ENCODE data around the gene CXCR6. TPM values are rescaled to one million over a fixed set of nuclear protein-coding genes. Genes with fewer than 3 reads are reported as not detected.

CXCR6 gene
- total RNA-seq, 1 donor from 2014 or later, result 15.2 TPM

DNA sequence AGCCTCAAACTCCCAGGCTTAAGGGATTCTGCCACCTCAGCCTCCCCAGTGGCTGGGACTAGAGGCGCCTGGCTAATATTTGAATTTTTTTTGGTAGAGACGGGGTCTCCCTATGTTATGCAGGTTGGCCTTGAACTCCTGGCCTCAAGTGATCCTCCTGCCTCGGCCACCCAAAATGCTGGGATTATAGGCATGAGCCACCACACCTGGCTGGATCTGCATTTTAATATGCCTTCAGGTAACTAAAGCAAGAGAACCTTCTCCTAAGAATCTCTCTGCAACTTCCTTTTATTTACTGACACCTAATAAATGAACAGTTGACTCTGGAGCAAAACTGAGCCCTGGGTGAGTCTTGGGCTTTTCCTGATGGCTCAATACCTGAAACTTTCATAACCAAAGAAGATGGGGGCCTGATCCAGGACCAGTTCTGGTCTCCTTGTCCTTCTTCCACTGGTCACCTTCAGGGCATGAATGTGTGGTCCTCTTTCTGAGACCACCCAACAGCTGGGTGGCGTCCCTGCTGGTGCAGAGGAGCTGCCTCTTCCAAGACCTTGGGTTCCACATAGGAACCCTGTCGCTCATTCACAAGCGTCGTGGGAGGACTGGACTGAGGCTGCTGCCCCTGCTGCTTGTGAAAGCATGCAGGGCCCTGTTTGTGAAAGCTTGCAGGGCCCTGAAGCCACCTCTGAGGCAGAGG lies 28.8 kb upstream of the CXCR6 start:
- Mint-ChIP-seq H3K27ac (no peak overlapping the region), H3K9me3 (peaks cover 7% of the 10 kb centered on the region), H3K4me1 (peaks cover 29% of the 10 kb centered on the region), H3K27me3 (peaks cover 32% of the 10 kb centered on the region), H3K36me3 (ENCODE audit: low read depth) (peaks cover 29% of the 10 kb centered on the region), H3K4me3 (no peak overlapping the region)
- DNase-seq, result no peak
- intact Hi-C loops (cut with micrococcal nuclease), result loop anchor here (1.0 to 2.0 kb wide), 2 partner anchors 72 to 220 kb away; partner anchors contain the start of gene LZTFL1

DNA sequence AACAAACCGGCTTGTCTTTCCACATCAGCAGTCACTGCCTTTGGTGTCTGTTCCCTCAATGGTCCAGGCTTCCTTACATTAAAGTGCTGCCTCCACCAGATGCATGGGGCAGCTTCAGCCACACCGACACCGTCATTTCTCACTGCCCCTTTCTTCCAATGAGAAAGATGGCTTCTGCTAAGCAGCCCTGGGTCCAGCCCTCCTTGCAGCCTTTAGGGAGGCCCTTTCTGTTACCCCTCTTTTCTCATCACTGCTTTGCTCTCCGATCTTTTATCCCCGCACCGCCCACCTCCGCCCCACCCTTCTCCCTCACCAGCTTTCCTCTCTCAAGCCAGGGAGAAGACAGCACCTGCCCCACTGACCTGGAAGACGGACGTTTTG lies 28.2 kb upstream of the CXCR6 start:
- Mint-ChIP-seq H3K27me3 (peaks cover 29% of the 10 kb centered on the region), H3K4me1 (peaks cover 29% of the 10 kb centered on the region), H3K36me3 (ENCODE audit: low read depth) (peaks cover 31% of the 10 kb centered on the region), H3K27ac (peak overlapping the region; percentile 63), H3K9me3 (peaks cover 4% of the 10 kb centered on the region), H3K4me3 (peak overlapping the region; percentile 23)
- intact Hi-C loops (cut with micrococcal nuclease), result loop anchor here (1.0 to 2.0 kb wide), 2 partner anchors 73 to 220 kb away; partner anchors contain the start of gene LZTFL1
- no peak for DNase-seq

DNA sequence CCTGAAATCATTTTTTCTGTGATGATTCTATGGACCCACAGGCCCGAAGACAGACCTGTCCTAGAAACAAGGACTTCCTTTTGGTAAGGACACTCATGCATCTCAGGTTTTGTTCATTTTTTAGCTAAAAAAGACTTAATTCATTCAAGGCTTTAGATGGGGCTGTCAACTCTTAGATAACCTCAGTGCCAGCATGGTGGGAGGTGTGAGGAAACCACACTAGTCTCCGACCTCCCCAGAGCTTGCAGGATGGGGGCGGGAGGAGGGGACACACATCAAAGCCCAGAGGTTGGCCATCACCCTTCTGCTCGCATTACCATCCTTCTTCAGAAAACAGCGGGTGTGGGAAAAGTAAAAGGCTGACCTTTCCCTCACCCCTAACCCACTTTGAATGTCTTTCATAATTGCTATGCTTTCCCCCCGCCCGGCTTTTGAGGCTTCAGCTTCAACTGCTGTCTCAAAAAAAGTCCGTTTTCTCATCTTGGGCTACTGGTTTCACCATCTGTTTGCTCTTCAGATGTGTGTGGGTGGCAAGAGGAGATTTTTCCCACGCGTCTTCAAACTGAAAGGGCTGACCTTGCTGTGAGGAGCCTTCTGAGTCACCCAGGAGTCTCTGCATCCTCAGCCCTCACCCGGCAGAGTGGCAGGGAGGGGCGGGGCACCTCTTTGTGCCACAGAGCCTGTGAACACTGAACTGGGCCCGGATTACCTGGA lies 27.6 kb upstream of the CXCR6 start:
- intact Hi-C loops (cut with micrococcal nuclease), result loop anchor here (1.0 to 2.0 kb wide), 4 partner anchors 23 to 221 kb away; partner anchors contain the start of gene LZTFL1
- Mint-ChIP-seq H3K9me3 (no peaks in the 10 kb centered on the region), H3K27me3 (peaks cover 25% of the 10 kb centered on the region), H3K36me3 (ENCODE audit: low read depth) (peaks cover 33% of the 10 kb centered on the region), H3K4me3 (peak overlapping the region; percentile 23), H3K4me1 (peaks cover 29% of the 10 kb centered on the region), H3K27ac (peak overlapping the region; percentile 49)
- DNase-seq, result peak; percentile 89

DNA sequence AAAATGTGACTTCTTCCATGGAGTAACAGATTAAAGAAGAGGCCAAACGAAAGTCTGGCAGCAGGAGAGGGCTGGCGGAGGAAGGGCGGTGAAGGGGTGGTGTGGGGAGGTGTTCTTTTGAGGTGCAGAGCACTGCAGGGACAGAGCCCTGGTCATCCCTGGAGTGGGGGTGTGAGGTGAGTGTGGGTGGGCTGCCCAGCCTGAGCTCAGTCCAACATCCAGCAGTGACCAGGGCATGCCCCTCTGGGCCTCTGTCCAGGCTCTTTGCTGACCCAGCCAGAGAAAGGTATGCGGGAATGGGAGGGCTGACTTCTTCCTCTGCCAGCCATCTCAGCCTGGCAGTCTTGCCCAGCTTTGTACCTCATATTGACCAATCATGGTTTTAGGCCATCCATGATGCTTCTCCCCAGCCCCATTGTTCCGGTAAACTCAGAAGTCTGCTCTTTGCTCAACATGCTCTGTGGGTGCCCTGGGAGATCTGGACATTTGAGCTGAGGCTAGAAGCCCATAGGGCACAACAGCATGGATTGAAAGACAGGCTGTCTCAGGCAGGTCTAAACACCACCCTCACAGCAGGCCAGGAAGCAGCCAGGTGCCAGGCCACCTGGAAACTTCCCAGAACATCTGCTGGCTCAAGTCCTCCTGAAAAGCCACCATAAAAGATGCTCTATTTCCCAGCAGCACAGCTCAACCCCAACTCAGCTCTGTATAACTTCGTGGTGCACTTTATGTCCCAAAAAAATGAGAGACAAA lies 25.9 kb upstream of the CXCR6 start:
- Mint-ChIP-seq H3K9me3 (no peaks in the 10 kb centered on the region), H3K27ac (no peak overlapping the region)

DNA sequence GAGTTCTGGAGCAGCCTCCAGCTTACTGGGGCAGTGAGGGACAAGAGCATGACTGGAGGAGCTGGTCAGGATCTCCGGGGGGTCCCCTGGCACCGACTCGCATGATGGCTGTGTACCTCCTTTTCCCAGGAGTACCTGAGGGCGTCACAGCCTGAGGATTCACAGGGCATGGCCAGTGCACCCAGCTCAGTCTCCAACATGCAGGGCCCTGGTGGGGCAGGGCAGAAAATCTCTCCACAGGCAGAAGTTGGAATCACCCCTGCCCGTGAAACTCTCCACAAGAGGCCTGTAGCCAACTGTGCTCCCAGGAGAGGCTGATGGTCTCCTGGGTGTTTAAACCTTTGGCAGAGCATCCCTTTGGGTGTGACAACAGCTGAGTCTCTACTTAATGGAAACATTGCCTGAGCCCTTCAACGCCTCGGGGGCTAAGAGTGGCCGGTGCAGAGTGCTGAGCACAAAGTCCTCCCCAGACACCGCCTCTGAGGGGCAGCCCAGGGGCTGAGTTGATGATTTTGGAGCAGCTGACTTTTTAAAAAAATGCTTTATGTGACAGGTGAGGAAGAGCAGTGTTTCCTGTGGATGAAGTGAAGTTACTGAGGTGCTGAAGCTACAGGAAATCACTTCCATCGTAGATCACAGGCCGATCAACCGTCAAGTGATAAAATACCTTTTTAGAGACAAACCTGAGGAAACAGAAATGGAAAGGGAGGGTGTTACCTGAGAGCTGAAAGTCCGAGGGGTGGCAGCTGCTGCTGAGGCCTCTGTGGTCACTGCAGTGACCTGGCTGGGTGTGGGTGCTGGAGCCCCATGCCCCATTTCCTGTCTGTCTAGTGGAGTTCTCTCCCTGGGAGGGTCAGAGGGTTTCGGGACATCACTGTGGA lies 21.9 kb upstream of the CXCR6 start:
- Mint-ChIP-seq H3K9me3 (no peaks in the 10 kb centered on the region), H3K27ac (no peak overlapping the region), H3K27me3 (no peaks in the 10 kb centered on the region), H3K36me3 (ENCODE audit: low read depth) (peaks cover 76% of the 10 kb centered on the region), H3K4me3 (no peak overlapping the region), H3K4me1 (peaks cover 14% of the 10 kb centered on the region)
- no peak for DNase-seq
- intact Hi-C loops (cut with micrococcal nuclease), result no loop called here

More for the DNA sequence above, 25.9 kb upstream of the CXCR6 start:
- peaks cover 33% of the 10 kb centered on the region for H3K4me1 Mint-ChIP-seq
- H3K27me3 Mint-ChIP-seq, result peaks cover 19% of the 10 kb centered on the region
- peaks cover 47% of the 10 kb centered on the region for H3K36me3 Mint-ChIP-seq (ENCODE audit: low read depth)
- H3K4me3 Mint-ChIP-seq, result no peak overlapping the region
- intact Hi-C loops (cut with micrococcal nuclease), result loop anchor here (2.0 kb wide), 1 partner anchor 21 kb away; no protein-coding TSS in a partner anchor
- DNase-seq, result no peak

DNA sequence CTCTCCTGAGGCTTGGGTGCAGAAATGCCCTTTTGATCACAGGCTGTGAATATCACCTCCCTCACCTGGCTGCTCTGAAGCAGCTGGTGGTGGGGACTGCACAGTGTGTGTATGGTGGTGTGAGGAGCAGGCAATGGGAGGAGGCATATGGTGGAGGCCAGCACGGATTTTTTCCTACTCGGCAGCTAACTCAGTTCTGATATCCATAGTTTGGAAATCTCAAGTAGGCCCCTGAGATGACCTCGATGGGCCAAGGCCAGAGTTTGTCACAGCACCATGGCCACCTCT lies 21.3 kb upstream of the CXCR6 start:
- Mint-ChIP-seq H3K4me1 (peaks cover 9% of the 10 kb centered on the region), H3K9me3 (no peaks in the 10 kb centered on the region), H3K36me3 (ENCODE audit: low read depth) (peaks cover 77% of the 10 kb centered on the region), H3K4me3 (no peak overlapping the region), H3K27me3 (no peaks in the 10 kb centered on the region), H3K27ac (no peak overlapping the region)
- DNase-seq, result no peak
- intact Hi-C loops (cut with micrococcal nuclease), result no loop called here

DNA sequence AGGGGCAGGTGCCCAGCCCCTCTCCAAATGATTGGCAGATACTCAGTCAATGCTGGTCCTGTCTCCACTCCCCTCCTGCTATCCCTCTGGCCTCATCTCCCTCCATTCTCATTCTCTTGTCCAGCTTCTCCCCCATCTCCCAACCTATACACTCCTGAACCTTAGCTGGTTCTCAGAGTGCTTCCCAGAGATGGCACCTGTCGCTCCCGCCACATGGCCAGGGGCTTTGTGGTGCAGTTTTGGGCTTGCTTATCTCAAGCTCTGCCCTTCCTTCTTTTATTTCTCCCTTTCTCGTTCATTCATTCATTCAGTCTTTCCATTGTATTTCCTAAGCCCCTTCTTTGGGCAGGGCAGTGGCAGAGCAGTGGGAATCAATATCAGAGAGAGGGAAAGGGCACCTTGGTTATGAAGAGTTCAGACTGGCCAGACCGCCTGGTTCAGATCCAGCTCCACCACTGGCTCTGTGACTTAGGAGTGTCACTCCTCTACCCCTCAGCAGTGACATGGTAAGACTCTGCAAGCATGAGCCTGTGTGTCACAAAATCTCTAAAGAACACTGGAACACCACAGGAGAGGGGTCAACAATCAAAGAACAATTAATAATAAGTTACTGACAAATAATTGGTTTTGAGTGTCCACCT lies 20.2 kb upstream of the CXCR6 start:
- peaks cover 6% of the 10 kb centered on the region for H3K4me1 Mint-ChIP-seq
- H3K27me3 Mint-ChIP-seq, result no peaks in the 10 kb centered on the region
- no peaks in the 10 kb centered on the region for H3K9me3 Mint-ChIP-seq
- H3K27ac Mint-ChIP-seq, result no peak overlapping the region
- no peak for DNase-seq
- peaks cover 80% of the 10 kb centered on the region for H3K36me3 Mint-ChIP-seq (ENCODE audit: low read depth)
- no peak overlapping the region for H3K4me3 Mint-ChIP-seq
- intact Hi-C loops (cut with micrococcal nuclease), result no loop called here

DNA sequence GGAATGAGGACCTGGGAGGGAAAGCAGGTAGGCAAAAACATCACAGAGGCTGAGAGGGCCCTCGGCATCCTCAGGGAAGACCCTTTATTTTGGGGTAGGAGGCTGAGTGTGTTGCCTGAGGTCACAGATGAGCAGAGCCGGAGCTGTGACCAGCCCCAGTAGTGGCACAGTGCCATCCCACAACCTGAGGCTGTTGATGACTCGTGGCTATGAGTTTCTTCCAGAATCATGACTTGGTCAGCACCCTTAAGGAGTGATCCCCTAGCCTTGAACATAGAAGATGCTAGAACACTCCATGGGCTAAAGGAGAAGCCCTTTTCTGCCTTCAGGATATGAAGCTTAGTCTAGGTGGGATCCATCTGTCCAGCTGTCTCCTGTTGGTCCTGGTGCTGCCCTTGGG lies 19.5 kb upstream of the CXCR6 start:
- Mint-ChIP-seq H3K27ac (no peak overlapping the region), H3K4me3 (no peak overlapping the region), H3K36me3 (ENCODE audit: low read depth) (peaks cover 80% of the 10 kb centered on the region), H3K4me1 (peaks cover 5% of the 10 kb centered on the region), H3K9me3 (no peaks in the 10 kb centered on the region), H3K27me3 (no peaks in the 10 kb centered on the region)
- DNase-seq, result no peak
- intact Hi-C loops (cut with micrococcal nuclease), result no loop called here

DNA sequence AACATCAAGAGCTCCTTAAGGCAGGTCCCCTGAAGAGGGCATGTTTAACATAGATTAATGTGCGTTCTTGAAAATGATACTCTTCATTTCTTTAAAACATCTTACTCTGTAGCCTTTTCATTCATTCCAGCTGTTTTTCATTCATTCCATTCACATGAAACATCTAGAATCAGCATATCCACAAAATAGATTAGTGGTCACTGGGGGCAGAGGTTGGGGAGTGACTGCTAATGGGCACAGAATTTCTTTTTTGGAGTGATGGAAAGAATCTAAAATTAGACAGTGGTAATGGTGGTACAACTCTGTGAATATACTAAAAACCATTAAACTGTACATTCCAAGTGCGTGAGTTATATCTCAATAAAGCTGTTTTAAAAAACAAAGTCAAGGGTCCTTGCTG lies 15.4 kb upstream of the CXCR6 start:
- Mint-ChIP-seq H3K9me3 (no peaks in the 10 kb centered on the region), H3K27me3 (no peaks in the 10 kb centered on the region), H3K4me1 (peaks cover 5% of the 10 kb centered on the region), H3K36me3 (ENCODE audit: low read depth) (peaks cover 77% of the 10 kb centered on the region), H3K4me3 (no peak overlapping the region), H3K27ac (no peak overlapping the region)
- DNase-seq, result no peak
- intact Hi-C loops (cut with micrococcal nuclease), result loop anchor here (5.0 kb wide), 1 partner anchor 891 kb away; no protein-coding TSS in a partner anchor

DNA sequence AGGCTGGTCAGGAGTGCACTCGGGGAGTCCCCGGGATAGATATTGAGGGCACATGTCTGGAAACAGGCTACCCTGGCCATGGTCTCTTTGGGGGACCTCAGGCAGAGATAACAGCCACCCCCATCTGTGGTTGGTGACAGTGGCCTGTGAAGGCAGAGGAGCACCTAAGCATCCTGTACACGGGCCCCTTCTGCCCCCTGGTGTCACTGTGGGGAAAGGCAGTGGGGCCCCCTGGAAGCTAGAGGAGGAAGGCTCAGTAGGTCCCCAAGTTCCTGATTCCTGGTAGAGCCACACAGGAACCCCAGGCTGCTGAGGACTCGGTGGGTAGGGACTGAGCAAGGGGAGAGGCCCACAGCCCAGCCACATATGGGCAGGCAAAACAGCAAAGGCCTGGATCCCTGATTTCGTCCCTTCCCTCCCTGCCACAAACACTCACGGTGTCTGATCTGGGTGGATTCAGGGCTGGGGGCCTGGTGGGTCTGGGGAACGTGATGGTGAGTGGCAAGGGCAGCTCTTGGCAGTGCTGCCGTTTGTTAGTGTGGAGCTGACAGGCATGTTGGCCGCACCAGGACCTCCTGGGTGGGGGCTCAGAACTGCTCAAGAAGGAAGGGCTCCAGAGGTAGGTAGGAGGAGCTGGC lies 14.1 kb upstream of the CXCR6 start:
- peaks cover 77% of the 10 kb centered on the region for H3K36me3 Mint-ChIP-seq (ENCODE audit: low read depth)
- no peaks in the 10 kb centered on the region for H3K9me3 Mint-ChIP-seq

DNA sequence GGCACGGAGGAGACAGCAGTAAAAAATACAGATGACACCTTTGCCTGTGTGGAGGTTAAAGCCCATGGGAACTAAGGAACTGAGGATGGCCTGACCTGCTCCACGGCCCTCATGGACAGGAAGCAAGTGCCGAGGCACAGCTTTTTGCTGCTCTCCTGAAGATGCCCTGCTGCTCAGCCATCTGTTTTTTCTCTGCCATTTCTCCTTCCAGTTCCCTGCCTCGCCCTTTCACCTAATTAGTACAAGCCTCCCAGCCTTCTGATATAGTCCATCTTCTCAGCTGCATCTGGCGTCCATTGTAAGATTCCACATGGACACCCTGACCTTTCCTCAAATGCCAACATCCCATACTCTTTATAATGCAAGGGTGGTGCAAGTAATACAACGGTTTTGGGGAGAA lies 11.8 kb upstream of the CXCR6 start:
- intact Hi-C loops (cut with micrococcal nuclease), result no loop called here
- no peak overlapping the region for H3K4me3 Mint-ChIP-seq
- no peak overlapping the region for H3K27ac Mint-ChIP-seq
- DNase-seq, result no peak
- H3K9me3 Mint-ChIP-seq, result no peaks in the 10 kb centered on the region
- peaks cover 5% of the 10 kb centered on the region for H3K4me1 Mint-ChIP-seq
- no peaks in the 10 kb centered on the region for H3K27me3 Mint-ChIP-seq
- peaks cover 80% of the 10 kb centered on the region for H3K36me3 Mint-ChIP-seq (ENCODE audit: low read depth)

More for the DNA sequence above, 14.1 kb upstream of the CXCR6 start:
- H3K27ac Mint-ChIP-seq, result peak overlapping the region; percentile 43
- H3K27me3 Mint-ChIP-seq, result no peaks in the 10 kb centered on the region
- DNase-seq, result peak; percentile 90
- no peak overlapping the region for H3K4me3 Mint-ChIP-seq
- intact Hi-C loops (cut with micrococcal nuclease), result loop anchor here (1.0 to 5.0 kb wide), 2 partner anchors 168 to 892 kb away; no protein-coding TSS in a partner anchor
- H3K4me1 Mint-ChIP-seq, result peaks cover 5% of the 10 kb centered on the region

DNA sequence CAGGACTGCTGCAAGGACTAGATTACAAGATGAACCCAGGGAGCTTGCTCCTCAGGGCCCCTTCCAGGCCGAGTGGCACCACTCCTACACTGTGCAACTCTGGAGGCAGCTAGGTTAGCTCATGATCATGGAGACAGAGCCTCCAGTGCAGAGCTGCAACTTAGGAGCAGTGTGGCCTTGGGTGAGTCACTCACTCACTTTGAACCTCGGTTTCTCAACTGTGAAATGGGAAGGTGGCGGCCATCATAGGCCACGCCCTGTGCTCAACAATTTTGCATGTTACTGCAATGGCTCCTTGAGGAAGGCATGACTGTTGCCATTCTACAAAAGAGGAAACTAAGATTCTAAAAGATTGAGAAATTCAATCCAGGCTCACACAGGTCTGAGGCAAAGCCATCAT lies 11.2 kb upstream of the CXCR6 start:
- intact Hi-C loops (cut with micrococcal nuclease), result no loop called here
- Mint-ChIP-seq H3K4me1 (peaks cover 5% of the 10 kb centered on the region), H3K27me3 (no peaks in the 10 kb centered on the region), H3K27ac (no peak overlapping the region), H3K9me3 (no peaks in the 10 kb centered on the region), H3K36me3 (ENCODE audit: low read depth) (peaks cover 78% of the 10 kb centered on the region), H3K4me3 (no peak overlapping the region)
- no peak for DNase-seq

All from activated CD4-positive, alpha-beta T cell treated with anti-CD3 and anti-CD28 coated beads, Interleukin-2, amount 10 ng/mL, durations not matched to agents 24 days and 14 days (primary cell).